ENCODE data around the gene F2. TPM values are rescaled to one million over a fixed set of nuclear protein-coding genes. Genes with fewer than 3 reads are reported as not detected.

The F2 gene
- total and polyA plus RNA-seq, 4 donors = 0.29 to 0.39 TPM; not detected in 2

Small RNA genes within 50 kb of the gene (small RNA-seq; reads per million reads assigned to genes)
- not detected for gene MIR5582 (ENCODE audit: low replicate concordance)
- not detected for gene RF00573 (ENCODE audit: low replicate concordance)
- gene SNORD67 (ENCODE audit: low replicate concordance) = 101 reads per million, percentile 98 among the genes with 10 or more reads in this experiment

Other genes starting within 250 kb of the F2 start
- 10 to 100 TPM; 21.3 to 28.0 TPM for gene AMBRA1, start 125.2 kb upstream of the F2 start, total RNA-seq
- 10 to 100 TPM; 28.8 to 29.6 TPM for gene AMBRA1, start 125.2 kb upstream of the F2 start, polyA plus RNA-seq (ENCODE audit: insufficient read length in 2 of 2)
- 1 to 10 TPM; 4.2 to 6.2 TPM for gene HARBI1, start 102.0 kb upstream of the F2 start, total RNA-seq
- 1 to 10 TPM; 5.7 to 5.9 TPM for gene HARBI1, start 102.0 kb upstream of the F2 start, polyA plus RNA-seq (ENCODE audit: insufficient read length in 2 of 2)
- 10 to 100 TPM; 40.7 to 68.9 TPM for gene ATG13, start 101.7 kb upstream of the F2 start, total RNA-seq
- gene ATG13, start 101.7 kb upstream of the F2 start, polyA plus RNA-seq (ENCODE audit: insufficient read length in 2 of 2) = 10 to 100 TPM; 70.7 to 74.0 TPM
- 10 to 100 TPM; 26.2 to 27.5 TPM for gene ARHGAP1, start 18.6 kb upstream of the F2 start, total RNA-seq
- gene ARHGAP1, start 18.6 kb upstream of the F2 start, polyA plus RNA-seq (ENCODE audit: insufficient read length in 2 of 2) = 10 to 100 TPM; 59.0 to 67.6 TPM
- gene ZNF408, start 18.2 kb upstream of the F2 start, total RNA-seq = 1 to 10 TPM; 2.2 to 7.5 TPM
- gene ZNF408, start 18.2 kb upstream of the F2 start, polyA plus RNA-seq (ENCODE audit: insufficient read length in 2 of 2) = 10 to 100 TPM; 12.3 to 12.7 TPM
- gene CKAP5, start 127.1 kb downstream of the F2 start, total RNA-seq = 100 to 1,000 TPM in 1 of 2 donors, 10 to 100 TPM in 1; 96.2 to 187 TPM
- gene CKAP5, start 127.1 kb downstream of the F2 start, polyA plus RNA-seq (ENCODE audit: insufficient read length in 2 of 2) = 100 to 1,000 TPM; 119 to 137 TPM
- 10 to 100 TPM; 17.7 to 28.5 TPM for gene LRP4, start 199.3 kb downstream of the F2 start, total RNA-seq
- gene LRP4, start 199.3 kb downstream of the F2 start, polyA plus RNA-seq (ENCODE audit: insufficient read length in 2 of 2) = 10 to 100 TPM; 62.4 to 72.9 TPM
- 10 to 100 TPM; 46.6 to 49.2 TPM for gene CSTPP1, start 217.5 kb downstream of the F2 start, total RNA-seq
- gene CSTPP1, start 217.5 kb downstream of the F2 start, polyA plus RNA-seq (ENCODE audit: insufficient read length in 2 of 2) = 100 to 1,000 TPM in 1 of 2 donors, 10 to 100 TPM in 1; 95.4 to 104 TPM